NCI-H146 treated with DMSO at 0.1 percent for 48 hours (cell line): ENCODE results near the gene HLCS.

ENCODE experiments used
- DNase-seq: peaks from one replicate; lab custom pipeline; 2025; ENCODE audit not compliant: unreplicated experiment; lab: John Stamatoyannopoulos, UW

Gene HLCS

DNA sequence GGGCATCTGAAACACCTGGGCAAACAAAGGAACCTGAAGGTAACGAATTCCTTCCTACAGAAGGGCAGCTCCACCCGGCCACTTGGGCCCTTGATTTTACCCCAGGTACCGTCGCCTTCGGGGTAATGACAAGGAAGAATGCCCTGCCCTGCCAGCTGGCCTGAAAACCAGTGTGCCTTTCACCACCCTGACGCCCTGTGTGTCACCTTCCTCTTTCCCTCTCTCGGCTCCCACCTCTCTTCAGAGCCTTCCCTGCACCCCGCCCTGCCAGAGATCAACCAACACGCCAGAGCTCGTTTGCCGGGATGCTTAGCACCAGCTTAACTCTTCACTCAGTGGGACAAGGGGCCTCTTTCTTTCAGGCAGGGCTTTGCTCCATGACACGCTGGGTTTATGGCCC, 181.5 kb downstream of the HLCS start:
- DNase-seq, result no peak

DNA sequence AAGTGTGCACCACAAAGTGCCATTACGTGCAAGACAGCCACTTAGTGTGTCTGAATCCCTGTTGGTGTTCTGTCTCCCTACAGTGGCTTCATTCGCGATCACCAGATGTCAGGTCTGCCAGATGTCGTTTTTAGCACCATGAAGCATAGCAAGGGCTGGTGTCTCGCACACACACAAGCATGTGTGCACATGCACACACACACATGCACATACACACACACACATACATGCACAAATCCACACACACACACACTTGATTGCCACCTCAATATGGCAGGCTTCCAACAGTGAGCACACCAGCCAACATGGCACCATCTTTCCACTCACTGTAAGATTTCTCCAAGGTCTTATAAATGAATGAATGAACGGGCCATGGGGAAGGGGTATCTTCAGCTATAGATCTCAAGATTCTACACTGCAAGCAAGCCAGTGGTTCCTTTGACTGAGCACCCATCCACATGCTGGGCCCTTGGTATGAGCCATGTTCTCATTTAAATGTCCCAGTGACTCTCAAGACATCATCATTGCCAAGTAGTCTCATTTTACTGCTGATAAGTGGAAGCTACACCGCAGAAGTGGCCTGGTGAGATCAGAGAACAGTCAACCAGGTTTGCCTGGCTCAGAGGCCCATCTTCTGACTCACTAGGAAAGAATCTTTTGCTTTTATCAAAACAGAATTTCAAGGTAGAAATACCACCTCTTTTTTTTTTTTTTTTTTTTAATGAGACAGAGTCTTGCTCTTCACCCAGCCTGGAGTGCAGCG, 182.7 kb downstream of the HLCS start:
- no peak for DNase-seq

DNA sequence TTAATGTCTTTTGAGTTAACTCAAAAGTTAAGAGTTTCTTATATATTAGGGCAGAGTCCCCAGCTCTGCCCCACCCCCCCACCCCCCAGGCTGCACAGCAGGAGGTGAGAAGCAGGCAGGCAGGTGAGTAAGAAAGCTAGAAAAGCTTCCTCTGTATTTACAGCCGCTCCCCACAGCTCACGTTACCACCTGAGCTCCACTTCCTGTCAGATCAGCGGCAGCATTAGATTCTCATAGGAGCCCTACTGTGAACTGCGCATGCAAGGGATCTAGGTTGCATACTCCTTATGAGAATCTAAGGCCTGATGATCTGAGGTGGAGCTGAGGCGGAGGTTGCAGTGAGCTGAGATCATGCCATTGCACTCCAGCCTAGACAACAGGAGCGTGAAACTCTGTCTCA, 185.6 kb downstream of the HLCS start:
- DNase-seq, result no peak

DNA sequence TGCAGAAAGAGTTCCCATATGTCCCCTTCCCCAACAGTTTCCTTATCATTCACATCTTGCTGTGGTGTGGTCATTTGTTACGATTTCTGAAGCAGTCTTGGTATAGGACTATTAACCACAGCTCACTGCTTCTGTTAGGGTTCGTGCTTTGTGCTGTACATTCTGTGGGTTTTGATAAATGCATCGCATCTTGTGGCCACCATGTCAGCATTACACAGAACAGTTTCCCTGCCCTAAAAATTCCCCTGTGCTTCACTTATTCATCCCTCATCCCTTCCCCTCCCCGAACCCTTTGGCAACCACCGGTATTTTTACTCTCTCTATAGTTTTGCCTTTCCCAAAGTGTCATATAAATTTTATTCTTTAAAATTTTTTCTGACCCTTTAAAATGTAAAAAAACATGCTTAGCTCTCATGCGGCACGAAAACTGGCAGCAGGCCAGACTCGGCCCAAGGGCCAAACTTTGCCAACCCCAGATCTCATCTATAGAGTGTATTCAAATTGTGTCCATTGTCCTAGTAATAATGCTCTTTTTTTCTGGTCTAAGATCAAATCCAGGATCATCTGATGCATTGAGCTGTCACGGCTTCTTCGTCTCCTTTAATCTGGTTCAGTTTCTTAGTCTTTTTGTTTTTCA, 189.4 kb downstream of the HLCS start:
- DNase-seq, result no peak

DNA sequence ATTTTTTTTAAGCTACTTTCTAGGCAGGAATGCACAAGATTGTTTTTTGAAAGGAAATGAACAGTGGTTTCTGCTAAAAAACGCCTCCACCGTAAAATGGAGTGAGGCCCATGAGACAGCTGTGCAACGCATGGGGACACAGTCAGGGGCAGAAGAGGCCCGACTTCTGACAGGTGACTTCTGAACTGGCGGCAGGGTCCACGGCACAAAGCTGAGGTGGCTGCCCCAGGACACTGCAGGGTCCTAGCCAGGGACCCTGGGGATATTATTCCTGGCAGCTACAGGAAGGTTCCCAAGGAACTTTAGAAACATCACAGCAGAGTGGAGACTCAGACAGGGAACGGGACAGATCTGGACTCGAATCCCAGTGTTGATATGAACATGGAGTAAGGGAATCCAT, 192.5 kb downstream of the HLCS start:
- DNase-seq, result no peak

DNA sequence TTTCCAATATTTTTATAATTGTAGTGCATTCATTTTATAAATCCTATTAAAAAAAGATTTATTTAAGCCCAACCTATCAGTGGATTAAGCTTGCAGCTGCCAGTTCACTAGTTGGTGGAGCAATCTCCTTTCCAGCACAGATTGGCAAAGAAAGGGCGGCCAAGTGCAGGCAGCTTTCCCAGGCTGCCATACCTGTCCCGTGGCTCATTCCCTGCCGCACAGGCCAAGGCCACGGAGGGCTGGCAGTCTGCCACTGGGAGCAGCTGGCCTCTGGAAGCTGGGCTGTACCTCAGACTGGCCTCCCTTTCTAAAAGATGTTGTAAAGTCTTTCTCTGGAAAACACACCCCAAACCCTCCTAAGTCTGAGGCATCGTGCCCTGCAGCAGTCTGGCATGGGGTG, 193.4 kb downstream of the HLCS start:
- no peak for DNase-seq

DNA sequence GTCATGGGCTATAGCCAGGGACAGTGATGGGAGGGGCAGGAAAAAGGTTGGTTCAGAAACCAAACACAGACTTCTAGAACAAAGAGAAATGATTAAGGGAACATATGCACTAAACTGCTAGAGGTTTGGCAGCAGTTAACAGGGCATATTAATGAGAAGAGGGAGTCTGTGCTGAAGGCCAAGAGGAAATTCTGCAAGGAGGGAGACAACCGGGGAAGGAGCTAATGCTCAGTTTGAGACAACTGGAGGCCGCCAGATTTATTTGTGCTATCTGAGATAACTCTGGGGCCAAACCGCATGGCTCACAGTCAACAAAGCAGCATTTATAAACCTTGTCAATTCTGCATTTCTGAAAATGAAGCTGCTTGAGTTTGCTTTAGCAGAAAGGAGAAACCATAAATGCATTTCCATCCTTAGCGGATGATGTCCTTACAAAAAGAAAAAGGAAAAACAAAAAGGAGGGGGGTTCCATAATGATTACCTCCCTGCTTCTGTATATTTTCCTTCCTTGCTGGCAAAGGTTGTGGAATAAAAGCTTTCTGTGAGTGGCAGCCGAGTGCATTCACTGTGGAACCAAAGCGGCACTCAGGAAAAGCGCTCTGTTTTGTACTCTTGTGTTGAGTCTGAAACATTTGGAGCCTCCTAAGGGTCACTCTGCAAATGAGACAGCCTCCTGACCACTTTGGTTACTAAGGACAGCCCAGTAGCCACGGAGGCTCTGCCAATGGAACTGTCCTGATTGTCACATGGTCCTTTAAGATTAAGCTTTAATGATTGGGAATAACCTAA, 197.2 kb downstream of the HLCS start:
- DNase-seq, result no peak

DNA sequence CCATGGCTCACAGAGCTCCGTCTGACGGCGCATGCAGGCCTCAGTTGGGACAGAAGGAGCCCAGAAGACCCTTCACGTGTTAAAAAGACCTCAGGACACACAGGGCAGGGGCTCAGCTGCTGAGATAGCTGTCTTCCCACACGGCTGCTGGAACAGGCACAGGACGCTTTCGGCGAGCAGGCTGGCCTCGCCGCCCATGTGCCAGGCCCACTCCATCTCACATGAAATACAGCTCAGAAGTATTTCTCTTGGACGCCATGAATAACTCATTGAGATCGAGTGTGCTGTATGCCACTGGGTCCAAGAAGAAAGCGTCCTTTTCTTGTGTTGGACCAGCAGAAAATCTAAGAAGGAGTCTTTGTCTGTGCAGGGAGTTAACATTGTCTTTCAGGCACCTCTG, 198.0 kb downstream of the HLCS start:
- no peak for DNase-seq

DNA sequence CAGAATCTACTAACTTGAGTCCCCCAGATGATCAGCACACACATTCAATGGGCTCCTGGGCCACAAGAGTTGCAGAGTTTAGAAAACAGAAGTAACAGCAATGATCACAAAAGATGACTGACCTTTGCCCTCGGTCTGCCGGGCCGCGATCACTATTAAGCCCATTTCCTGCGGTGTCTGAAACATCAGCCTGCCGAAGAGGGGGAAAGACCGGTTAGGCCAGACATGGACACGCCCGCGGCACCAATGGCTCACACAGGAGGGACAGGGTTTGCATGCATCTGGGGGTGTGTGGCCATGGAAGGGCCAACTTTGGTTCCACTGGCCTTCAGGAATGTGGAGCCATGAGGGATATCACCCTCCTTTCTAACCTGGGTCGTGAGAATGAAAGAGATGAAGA, 199.4 kb downstream of the HLCS start:
- DNase-seq, result no peak

DNA sequence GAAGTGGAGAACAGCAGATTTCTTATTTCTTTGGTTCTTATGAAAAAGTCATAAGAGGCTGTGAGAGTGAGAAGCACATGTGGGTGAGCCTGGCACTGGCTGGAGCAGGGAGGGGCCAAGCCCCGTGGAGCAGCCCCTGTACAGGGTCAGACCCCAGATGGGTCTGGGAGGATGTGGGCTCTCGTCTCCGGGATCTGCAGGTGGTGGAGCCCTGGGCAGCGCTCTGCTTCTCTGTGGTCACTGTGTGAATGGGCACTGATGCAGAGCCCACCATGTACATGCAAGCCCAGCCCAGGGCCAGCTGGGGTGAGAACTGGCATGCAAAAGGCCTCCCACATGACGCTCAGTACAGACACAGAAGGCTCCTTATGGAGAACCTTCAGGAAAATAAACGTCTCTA, 200.0 kb downstream of the HLCS start:
- no peak for DNase-seq

DNA sequence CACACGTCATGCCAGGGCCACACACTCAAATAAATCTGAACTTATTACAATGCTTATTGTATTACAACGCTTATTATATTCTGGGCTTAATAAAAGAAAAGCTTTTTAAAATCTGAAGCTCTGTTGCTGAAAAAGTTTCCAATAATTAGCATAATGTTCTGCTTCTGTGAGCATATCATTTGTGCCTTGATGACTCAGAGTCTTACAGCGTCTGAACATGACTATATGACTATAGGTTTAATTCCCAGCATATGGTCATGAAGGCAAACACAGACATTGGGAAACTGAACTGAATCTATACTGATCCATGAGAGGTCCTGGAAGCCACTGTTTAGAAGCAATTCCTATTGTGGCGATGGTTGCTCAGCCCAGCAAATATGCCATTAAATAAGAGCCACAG, 201.2 kb downstream of the HLCS start:
- no peak for DNase-seq

DNA sequence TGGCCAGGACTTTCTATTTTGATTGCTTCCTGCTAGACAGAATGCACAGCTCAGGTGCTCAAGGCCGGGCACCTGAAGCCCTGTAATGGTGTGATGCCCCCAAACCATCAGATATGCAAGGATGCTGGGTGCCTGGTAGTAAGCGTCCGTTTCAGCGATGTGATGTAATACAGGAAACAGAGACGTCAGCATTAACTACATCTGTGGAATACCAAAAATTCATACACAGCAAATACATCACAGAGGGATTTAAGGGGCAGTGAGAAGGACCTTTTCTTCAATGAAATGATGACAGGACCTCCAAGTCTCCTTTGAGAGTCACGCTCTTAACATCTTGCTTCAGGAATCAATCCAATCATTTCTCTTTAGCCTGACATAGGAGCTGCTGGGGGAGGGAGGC, 203.2 kb downstream of the HLCS start:
- DNase-seq, result no peak

DNA sequence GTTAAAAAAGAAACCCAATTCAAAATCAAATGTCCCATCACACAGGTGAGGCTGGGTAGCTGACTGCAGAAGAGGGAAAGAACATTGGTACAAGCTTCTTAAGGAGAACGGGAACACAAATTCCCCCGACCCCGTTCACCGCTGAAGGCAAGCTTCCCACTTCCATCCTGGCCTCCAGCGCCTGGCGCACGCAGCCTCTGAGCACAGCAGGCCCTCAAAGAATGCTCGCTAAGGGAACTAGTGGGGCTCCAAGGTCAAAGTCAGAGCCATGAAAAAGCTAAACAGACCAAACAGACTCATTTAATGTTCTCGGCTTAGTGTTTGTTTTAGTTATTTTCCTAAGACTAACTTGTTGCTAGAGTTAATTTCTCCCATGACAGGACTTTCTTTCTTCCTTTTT, 203.8 kb downstream of the HLCS start:
- no peak for DNase-seq

DNA sequence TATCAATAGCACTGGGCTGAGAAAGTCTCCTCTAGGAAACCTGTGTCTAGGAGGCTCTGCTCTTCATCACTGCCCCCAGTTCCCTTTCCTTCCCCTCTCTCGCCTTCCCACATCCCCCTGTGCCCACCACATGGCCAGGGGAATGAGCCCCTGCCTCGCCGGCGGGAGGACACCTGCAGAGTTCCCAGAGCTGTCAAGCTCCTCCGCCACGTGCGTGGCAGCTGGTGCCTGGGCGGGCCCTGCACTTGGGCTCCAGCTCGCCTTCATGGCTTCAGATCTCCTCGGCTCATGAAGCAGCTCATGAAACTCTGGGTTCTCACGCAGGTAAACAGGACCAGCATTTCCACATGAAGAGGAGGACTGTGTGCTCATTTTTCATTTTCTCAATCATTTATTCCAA, 204.8 kb downstream of the HLCS start:
- no peak for DNase-seq

DNA sequence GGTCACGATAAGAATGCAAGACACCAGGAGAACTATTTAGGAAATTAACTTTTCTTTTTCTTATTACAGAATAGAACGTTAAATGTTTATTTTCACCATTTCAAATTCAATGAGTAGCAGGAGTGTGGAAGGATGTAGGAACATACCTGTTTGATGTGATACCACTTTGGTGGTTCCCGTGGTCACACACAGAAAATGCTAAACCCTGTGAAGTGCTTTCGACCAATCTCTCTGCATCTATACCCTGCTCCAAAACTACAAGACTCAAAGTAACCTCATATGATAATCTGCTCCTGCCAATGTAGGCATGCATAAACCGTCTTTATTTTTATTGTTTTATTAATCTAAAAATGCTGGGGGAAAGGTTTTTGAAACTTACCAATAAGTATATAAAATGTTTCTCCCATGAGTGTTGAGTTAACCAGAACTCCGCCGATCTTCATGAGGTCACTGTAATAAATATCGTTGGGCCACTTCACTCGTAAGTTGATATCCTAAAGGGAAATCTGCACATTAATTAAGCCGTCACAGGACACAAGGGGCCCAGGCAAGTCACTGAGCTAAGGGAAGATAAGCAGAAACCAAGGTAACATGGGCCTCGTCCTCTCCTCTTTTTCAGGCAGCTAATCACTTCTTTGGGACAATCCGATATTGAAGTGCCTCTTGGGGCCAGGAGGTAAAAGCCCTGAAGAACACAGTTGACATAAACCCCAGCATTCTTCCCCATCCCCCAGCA, 207.0 kb downstream of the HLCS start:
- no peak for DNase-seq

DNA sequence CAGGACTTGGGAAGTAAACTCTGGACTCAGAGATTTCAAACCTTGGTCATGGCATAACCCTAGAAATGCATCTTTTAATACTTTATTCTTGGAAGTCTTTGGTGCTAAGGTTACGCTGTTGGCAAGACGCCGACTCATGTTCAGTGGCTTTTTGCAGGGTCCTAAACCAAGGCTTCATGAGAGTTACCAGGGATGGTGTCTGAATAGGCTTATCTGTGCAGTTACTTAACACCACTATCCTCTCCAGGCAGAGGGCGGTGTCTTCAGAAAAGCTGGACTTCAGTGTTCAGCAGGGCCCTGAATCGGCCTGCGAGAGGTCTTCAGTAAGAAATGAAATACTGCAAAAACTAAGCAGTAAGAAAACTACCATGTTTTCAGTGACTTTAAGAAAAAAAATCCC, 209.3 kb downstream of the HLCS start:
- DNase-seq, result no peak

DNA sequence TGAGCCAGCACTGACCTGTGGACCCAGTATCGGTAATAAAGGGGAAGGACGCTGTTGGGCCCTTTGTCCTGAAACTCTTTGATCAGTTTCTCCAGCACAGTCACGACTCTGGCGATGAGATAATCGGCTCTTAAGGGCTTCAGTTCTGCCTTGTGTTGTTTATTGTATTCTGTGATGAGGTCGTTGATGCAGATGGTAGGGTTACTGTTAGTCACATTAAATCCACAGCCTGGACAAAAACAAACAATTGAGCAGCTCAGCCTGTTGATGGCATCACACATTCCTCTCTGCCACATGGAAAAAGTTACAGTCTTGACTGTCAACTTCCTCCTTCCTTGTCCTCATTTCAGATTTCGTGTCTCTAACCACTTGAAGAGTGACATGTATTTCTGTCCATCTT, 209.9 kb downstream of the HLCS start:
- no peak for DNase-seq

DNA sequence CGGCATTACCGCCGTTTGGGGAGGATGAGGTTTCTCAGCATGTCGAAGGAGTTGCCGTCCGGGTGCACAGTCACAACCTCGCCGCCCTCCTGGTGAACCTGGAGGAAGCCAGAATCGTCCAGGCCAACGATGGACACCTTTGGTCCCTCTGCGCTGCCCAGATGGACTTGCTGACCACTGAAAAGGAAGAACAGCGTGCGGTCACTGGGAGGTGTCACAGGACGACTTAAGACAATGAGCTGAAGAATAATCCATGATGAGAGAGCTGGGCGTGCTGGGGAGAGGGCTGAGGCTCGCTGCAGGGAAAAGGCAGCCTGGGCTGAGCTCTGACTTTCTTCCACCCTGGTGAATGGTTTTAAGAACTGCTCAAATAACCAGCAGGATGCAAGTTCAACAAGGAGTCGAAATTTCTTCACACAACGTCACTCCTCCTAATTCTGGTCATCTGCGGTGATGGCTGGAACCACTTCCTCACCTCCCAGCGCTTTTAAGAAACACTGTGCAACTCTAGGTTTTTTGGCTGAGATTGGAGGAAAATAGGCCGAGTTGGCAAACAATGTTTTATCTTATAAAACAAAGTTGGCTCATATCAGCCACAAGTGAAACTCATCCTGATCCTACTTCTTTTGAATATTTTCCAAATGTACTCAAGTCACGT, 212.1 kb downstream of the HLCS start:
- DNase-seq, result no peak

DNA sequence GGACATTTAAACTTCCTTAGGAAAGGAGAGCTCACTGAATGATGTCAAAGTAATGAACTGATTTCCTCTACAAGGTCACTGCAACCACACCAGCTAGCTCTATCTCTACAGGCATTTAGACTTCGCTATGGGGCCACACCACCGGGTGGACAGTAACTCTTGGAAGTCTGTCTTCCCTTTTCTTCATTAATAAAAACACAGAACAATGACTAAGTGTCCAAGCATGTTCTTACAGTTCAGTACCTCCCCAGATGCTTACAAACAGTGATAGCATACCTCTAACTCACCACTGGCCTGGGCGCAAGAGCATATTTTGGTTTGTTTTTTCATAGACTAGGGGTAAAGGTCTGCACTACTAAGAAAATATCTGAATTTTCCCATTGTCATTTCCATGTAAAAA, 212.9 kb downstream of the HLCS start:
- DNase-seq, result no peak

DNA sequence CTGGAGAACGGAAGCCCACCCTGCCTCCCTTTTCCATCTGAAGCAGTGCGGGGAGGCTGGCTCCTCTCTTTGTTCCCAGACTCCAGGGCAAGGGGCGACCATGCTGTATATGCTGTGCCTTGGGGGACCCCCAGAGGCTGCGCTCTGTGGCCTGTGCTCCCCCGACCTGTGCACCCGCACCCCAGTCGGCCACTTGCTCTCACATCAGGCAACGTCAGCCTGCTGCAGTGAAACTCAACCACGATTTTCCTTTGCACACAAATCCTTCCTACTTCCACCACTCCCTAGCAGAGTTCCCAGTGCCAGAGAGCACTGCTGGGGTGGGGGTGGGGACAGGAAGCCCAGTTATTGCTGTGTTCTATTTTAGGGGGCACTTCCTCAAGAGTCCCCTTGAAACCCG, 215.1 kb downstream of the HLCS start:
- no peak for DNase-seq

DNA sequence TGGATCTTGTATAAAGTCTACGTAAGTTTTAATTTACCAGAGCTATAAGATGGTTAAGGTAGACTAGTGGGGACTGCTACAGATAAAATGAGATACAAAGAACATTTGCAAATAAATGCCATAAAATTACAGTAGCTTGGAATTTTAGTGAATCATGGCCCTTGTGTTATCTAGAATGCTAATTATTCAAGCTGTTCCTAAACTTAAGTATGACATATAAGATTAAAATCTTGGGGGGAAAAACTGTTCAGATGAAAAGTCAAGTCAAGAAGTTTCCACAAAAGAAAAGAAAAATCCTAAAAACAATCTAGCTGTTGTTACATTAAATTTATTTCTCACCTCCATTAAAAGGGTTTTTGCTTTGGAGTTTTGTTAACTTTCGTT, 215.9 kb downstream of the HLCS start:
- DNase-seq, result no peak
